K562 (cell line): ENCODE results near the gene SCGB1D1. TPM values are rescaled to one million over a fixed set of nuclear protein-coding genes. Genes with fewer than 3 reads are reported as not detected.

Experiments
- ATAC-seq: fragments of 200-7000 bp; cut with Tn5 transposase; 3 replicates; pipeline ENCODE4 v1.9.1; 2020; ENCODE audit warnings: moderate library complexity
- BruUV-seq: library from RNA; stranded (reverse); fragments of 400-500 nt; replicated peaks from 2 replicates; lab custom pipeline; 2021; lab: Mats Ljungman, UMichigan
- CTCF ChIA-PET: fragments of 300-600 bp; formaldehyde crosslinking; extraction: SDS; loops from one replicate; lab custom pipeline; 2021; ENCODE audit warnings: low intra/inter-chr PET ratio; lab: Yijun Ruan, JAX
- POLR2A ChIA-PET: fragments of 300-600, 350-650 bp; sonication (Branson Sonifier 250); formaldehyde crosslinking; extraction: SDS; loops from one replicate; lab custom pipeline; 2021; ENCODE audit warnings: antibody characterized with exemption, inconsistent platforms; lab: Yijun Ruan, JAX
- DNase-seq, 4 experiments: peaks; one replicate each; pipeline versions ENCODE4 v3.0.0 to v3.0.0-alpha.2; 2011 to 2018; ENCODE audit warnings: low spot score in 3 of 4, mixed read lengths in 3 of 4; ENCODE audit errors: extremely low read depth in 1 of 4
- FAIRE-seq: peaks from 2 replicates; lab custom pipeline; 2011; peaks lifted over from hg19 to GRCh38; lab: Jason Lieb, UNC
- H2AFZ ChIP-seq: 2 replicates; pipeline ENCODE4 v1.6.0; 2011; ENCODE audit warnings: low read depth, low read length, control low read depth, inconsistent platforms
- H3K27ac ChIP-seq: fragments of 200-600 bp; 3 replicates; pipeline ENCODE4 v1.8.0; 2011; ENCODE audit warnings: low read depth, mild to moderate bottlenecking, control low read depth, inconsistent platforms, low read length, moderate library complexity, mixed read lengths; ENCODE audit errors: extremely low read depth
- H3K27me3 ChIP-seq, 2 experiments: fragments of 300-600 bp in 1 of 2; 2 replicates in 1 of 2; 3 replicates in 1 of 2; pipeline versions ENCODE4 v1.6.0 to v1.8.0; 2011; ENCODE audit warnings: inconsistent platforms in 2 of 2, low read length in 2 of 2, mild to moderate bottlenecking in 1 of 2, mixed read lengths in 1 of 2, moderate library complexity in 1 of 2; ENCODE audit not compliant: control insufficient read depth in 2 of 2, insufficient read depth in 2 of 2
- H3K36me3 ChIP-seq: fragments of 300-600 bp; 3 replicates; pipeline ENCODE4 v1.8.0; 2011; ENCODE audit warnings: mild to moderate bottlenecking, low read length, inconsistent platforms; ENCODE audit not compliant: control insufficient read depth, insufficient read depth
- H3K4me1 ChIP-seq, 2 experiments: fragments of 200-600 bp in 1 of 2; replicated peaks in 1 of 2; 2 replicates in 1 of 2; 3 replicates in 1 of 2; pipeline versions ENCODE4 v1.5.1 to v1.8.0; 2011; ENCODE audit warnings: inconsistent platforms in 2 of 2, low read length in 2 of 2, mild to moderate bottlenecking in 1 of 2, mixed read lengths in 1 of 2, moderate library complexity in 1 of 2; ENCODE audit not compliant: control insufficient read depth in 2 of 2, insufficient read depth in 2 of 2
- H3K4me2 ChIP-seq: 2 replicates; pipeline ENCODE4 v1.6.1; 2011; ENCODE audit warnings: low read length, control low read depth, inconsistent platforms, mixed read lengths; ENCODE audit not compliant: insufficient read depth
- H3K4me3 ChIP-seq: fragments of 200-600 bp; sonication (generic), shearing (Covaris generic); 2 replicates; pipeline ENCODE4 v1.5.1; 2016; ENCODE audit warnings: control low read depth, inconsistent platforms
- H3K79me2 ChIP-seq: fragments of 200-600 bp; 3 replicates; pipeline ENCODE4 v1.8.0; 2011; ENCODE audit warnings: low read length, inconsistent platforms; ENCODE audit not compliant: control insufficient read depth, insufficient read depth
- H3K9ac ChIP-seq, 2 experiments: 2 replicates each; pipeline versions ENCODE4 v1.6.0 to v1.6.1; 2011; ENCODE audit warnings: low read depth in 2 of 2, low read length in 2 of 2, control low read depth in 1 of 2, inconsistent platforms in 1 of 2, mild to moderate bottlenecking in 1 of 2, mixed read lengths in 1 of 2; ENCODE audit not compliant: insufficient read depth in 1 of 2
- H3K9me1 ChIP-seq: one replicate; pipeline ENCODE4 v1.6.0; 2011; ENCODE audit warnings: inconsistent platforms, mild to moderate bottlenecking, low read length, moderate library complexity; ENCODE audit not compliant: control insufficient read depth, insufficient read depth
- H3K9me3 ChIP-seq: replicated peaks from 2 replicates; pipeline ENCODE4 v1.5.1; 2011; ENCODE audit warnings: low read depth, low read length, inconsistent platforms; ENCODE audit not compliant: control insufficient read depth, insufficient read depth
- H4K20me1 ChIP-seq: replicated peaks from 2 replicates; pipeline ENCODE4 v1.6.1; 2011; ENCODE audit warnings: low read length, inconsistent platforms, mixed read lengths; ENCODE audit not compliant: control insufficient read depth, insufficient read depth
- DNMT1 ChIP-seq: fragments of 450-650 bp; IDR thresholded peaks from 2 replicates; pipeline ENCODE4 v1.6.1; 2016; ENCODE audit warnings: antibody characterized with exemption, mild to moderate bottlenecking
- POLR2A ChIP-seq: fragments of 450-650 bp; conservative IDR thresholded peaks from 2 replicates; pipeline ENCODE4 v1.6.1; 2016
- WGBS: fragments of 100-300 bp; shearing (Covaris generic); methylation state at CpG from one replicate; pipeline ENCODE4 v1.1.6; 2016; ENCODE audit warnings: low coverage, mixed read lengths; ENCODE audit not compliant: insufficient coverage; ENCODE audit errors: missing lambda C conversion rate; 5-methylcytosine and 5-hydroxymethylcytosine counted together
- in situ Hi-C: fragments of 300-500 bp; cut with MboI; formaldehyde crosslinking; loops from 4 replicates; pipeline ENCODE4 v1.15.0; 2018; ENCODE audit warnings: inconsistent platforms, mixed read lengths
- intact Hi-C: fragments of 100-400 bp; cut with micrococcal nuclease; formaldehyde crosslinking; loops from 2 replicates; pipeline ENCODE4 v1.14.2; 2022
- polyA plus RNA-seq, 8 experiments: library from polyadenylated mRNA; depleted of rRNA in 4 of 8; stranded (reverse) in 5 of 8; unstranded in 3 of 8; fragments of >200 nt; fragmentation: Nextera tagmentation in 2 of 8; fragmentation: Illumina TruSeq in 1 of 8; extraction: Ambion mirVana in 2 of 8; extraction: Trizol in 1 of 8; gene quantifications; 2 replicates each; pipeline versions ENCODE4 v1.2.1 to v1.2.3, GENCODE V29; 2011 to 2014; ENCODE audit warnings: inconsistent platforms in 1 of 8, missing spikeins in 1 of 8
- total RNA-seq, 7 experiments: library from RNA; depleted of rRNA in 6 of 7; stranded (reverse); fragments of >200 nt in 6 of 7; fragmentation: Illumina TruSeq in 2 of 7; extraction: Trizol in 2 of 7; gene quantifications; 2 replicates each; pipeline versions ENCODE4 v1.2.1 to v1.2.3, GENCODE V29; 2011 to 2021; ENCODE audit warnings: low replicate concordance in 1 of 7
- TF ChIP-seq, protein P1 (sequence below), 2 experiments: fragments of 450-650 bp in 1 of 2; sonication (generic) in 1 of 2; formaldehyde crosslinking in 1 of 2; IDR thresholded peaks; 2 replicates each; pipeline versions ENCODE4 v1.7.1 to v1.9.0; 2016 to 2022; ENCODE audit warnings: inconsistent platforms in 1 of 2, mild to moderate bottlenecking in 1 of 2, missing genetic modification reagents in 1 of 2

SCGB1D1 gene
- total and polyA plus RNA-seq, 9 of the 15 experiments (the other 6 are each of a cell fraction or from before 2014, with no cell fraction given), result not detected

DNA sequence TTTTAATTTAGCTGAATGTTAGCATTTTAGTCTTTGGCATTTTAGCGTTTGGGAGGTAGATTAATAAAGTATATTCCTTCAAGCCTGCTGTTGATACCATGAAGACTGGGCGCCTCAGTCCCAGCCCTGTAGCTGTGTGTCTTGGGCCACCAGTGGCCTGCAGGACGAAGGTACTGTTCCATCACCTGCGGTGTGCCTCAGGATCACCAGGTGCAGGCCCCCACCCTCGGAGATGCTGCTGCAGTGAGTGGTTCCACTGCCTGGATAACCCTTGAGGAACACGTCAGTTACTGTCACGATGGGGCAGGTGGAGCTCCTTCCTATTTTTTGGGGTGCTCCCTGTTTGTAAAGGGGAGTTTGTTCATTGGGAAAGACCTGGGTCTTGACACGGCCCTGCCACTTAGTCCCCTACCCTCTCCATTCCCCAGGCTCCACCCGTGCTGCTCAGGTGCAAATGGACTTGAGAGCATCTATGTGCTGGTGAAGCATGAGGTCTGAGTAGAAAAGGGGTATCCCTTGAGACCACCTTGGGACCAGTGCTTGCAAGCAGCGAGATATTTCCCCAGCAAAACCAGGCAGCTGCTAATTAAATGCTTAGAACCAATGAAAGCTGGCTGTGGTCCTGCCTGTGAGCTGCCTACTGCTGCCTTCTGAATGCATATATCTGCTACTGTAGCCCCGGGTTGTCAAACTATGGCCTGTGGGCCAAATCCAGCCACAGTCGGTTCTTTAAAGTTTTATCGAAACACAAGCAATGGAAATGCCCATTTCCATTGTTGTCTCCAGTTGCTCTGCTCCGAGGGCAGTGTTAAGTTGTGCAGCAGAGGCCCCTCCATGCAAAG lies 37.5 kb upstream of the SCGB1D1 start:
- no peak overlapping the region for H2AFZ ChIP-seq
- WGBS, result 82% methylated on average over 14 of the region's 14 CpGs
- DNase-seq, result no peak
- no peaks in the 10 kb centered on the region for H3K27me3 ChIP-seq
- CTCF ChIA-PET, result no interaction called here
- POLR2A ChIA-PET, result interaction anchor here (1.6 to 2.6 kb wide), 2 partner anchors 8 to 14 kb away, joined by 5 to 8 read pairs; no protein-coding TSS in a partner anchor
- no peak overlapping the region for H3K9ac ChIP-seq
- ATAC-seq, result no peak
- no peaks in the 10 kb centered on the region for H3K4me1 ChIP-seq
- no peak overlapping the region for H3K4me3 ChIP-seq
- no peak overlapping the region for H3K27ac ChIP-seq
- intact Hi-C loops (no loop called here), in situ Hi-C loops (no loop called here)
- TF ChIP-seq DNMT1 (no peak), POLR2A (0 out of 2 replicates have a peak, but pooled peaks have one; percentile 31)
- TF ChIP-seq, protein P1, sequence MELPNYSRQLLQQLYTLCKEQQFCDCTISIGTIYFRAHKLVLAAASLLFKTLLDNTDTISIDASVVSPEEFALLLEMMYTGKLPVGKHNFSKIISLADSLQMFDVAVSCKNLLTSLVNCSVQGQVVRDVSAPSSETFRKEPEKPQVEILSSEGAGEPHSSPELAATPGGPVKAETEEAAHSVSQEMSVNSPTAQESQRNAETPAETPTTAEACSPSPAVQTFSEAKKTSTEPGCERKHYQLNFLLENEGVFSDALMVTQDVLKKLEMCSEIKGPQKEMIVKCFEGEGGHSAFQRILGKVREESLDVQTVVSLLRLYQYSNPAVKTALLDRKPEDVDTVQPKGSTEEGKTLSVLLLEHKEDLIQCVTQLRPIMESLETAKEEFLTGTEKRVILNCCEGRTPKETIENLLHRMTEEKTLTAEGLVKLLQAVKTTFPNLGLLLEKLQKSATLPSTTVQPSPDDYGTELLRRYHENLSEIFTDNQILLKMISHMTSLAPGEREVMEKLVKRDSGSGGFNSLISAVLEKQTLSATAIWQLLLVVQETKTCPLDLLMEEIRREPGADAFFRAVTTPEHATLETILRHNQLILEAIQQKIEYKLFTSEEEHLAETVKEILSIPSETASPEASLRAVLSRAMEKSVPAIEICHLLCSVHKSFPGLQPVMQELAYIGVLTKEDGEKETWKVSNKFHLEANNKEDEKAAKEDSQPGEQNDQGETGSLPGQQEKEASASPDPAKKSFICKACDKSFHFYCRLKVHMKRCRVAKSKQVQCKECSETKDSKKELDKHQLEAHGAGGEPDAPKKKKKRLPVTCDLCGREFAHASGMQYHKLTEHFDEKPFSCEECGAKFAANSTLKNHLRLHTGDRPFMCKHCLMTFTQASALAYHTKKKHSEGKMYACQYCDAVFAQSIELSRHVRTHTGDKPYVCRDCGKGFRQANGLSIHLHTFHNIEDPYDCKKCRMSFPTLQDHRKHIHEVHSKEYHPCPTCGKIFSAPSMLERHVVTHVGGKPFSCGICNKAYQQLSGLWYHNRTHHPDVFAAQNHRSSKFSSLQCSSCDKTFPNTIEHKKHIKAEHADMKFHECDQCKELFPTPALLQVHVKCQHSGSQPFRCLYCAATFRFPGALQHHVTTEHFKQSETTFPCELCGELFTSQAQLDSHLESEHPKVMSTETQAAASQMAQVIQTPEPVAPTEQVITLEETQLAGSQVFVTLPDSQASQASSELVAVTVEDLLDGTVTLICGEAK (IDR thresholded peaks at IDR 0.05), result peak; percentile 66
- TF ChIP-seq, protein P1 (CRISPR knock-in tag; IDR thresholded peaks at IDR 0.05), result no peak
- no peak overlapping the region for H3K4me2 ChIP-seq
- BruUV-seq, result TSS peak; percentile 36
- H3K9me3 ChIP-seq, result no peaks in the 10 kb centered on the region
- H3K9me1 ChIP-seq, result no peaks in the 10 kb centered on the region
- no peaks in the 10 kb centered on the region; the same call in 1 of the 2 replicates for H4K20me1 ChIP-seq
- H3K36me3 ChIP-seq, result peaks cover 57% of the 10 kb centered on the region; the same call in 2 of the 3 replicates
- FAIRE-seq, result no peak
- no peaks in the 10 kb centered on the region for H3K79me2 ChIP-seq
